KMS-11 (cell line): Measurements from ENCODE around the gene TSGA10IP.

ENCODE experiments used
- H2AFZ ChIP-seq: fragments of 200-600 bp; sonication (generic); 2 replicates; pipeline ENCODE4 v1.6.1; 2016; ENCODE audit warnings: antibody characterized with exemption, mixed run types, low read depth
- H3K27ac ChIP-seq: fragments of 200-600 bp; sonication (generic); 2 replicates; pipeline ENCODE4 v1.6.1; 2016; ENCODE audit warnings: mild to moderate bottlenecking, mixed run types
- H3K27me3 ChIP-seq: fragments of 200-600 bp; sonication (generic); 2 replicates; pipeline ENCODE4 v1.6.1; 2017; ENCODE audit warnings: mild to moderate bottlenecking, low read depth, mixed run types, moderate library complexity; ENCODE audit not compliant: insufficient read depth
- H3K36me3 ChIP-seq: fragments of 200-600 bp; sonication (generic); 2 replicates; pipeline ENCODE4 v1.6.1; 2017; ENCODE audit warnings: mild to moderate bottlenecking, mixed run types; ENCODE audit not compliant: insufficient read depth
- H3K4me1 ChIP-seq: fragments of 200-600 bp; sonication (generic); 2 replicates; pipeline ENCODE4 v1.6.1; 2016; ENCODE audit warnings: mild to moderate bottlenecking, low read depth, mixed run types; ENCODE audit not compliant: poor library complexity, severe bottlenecking
- H3K4me2 ChIP-seq: fragments of 200-600 bp; sonication (generic); 2 replicates; pipeline ENCODE4 v1.7.0; 2016; ENCODE audit warnings: mild to moderate bottlenecking, mixed run types
- H3K4me3 ChIP-seq: fragments of 200-600 bp; sonication (generic); IDR thresholded peaks from 2 replicates; pipeline ENCODE4 v1.6.1; 2017; ENCODE audit warnings: low read depth, low read length, mixed read lengths; ENCODE audit not compliant: insufficient read depth
- H3K79me2 ChIP-seq: fragments of 200-600 bp; sonication (generic); 2 replicates; pipeline ENCODE4 v1.6.1; 2016; ENCODE audit warnings: low read depth, mixed run types; ENCODE audit not compliant: insufficient read depth
- H3K9ac ChIP-seq: fragments of 200-600 bp; sonication (generic); 2 replicates; pipeline ENCODE4 v1.6.1; 2016; ENCODE audit warnings: mild to moderate bottlenecking, mixed run types
- H4K20me1 ChIP-seq: fragments of 200-600 bp; sonication (generic); 2 replicates; pipeline ENCODE4 v1.6.1; 2016; ENCODE audit warnings: mild to moderate bottlenecking, mixed run types; ENCODE audit not compliant: insufficient read depth
- CTCF ChIP-seq: fragments of 200-600 bp; sonication (generic); conservative IDR thresholded peaks from 2 replicates; pipeline ENCODE4 v1.6.1; 2017; ENCODE audit warnings: low read depth, mild to moderate bottlenecking, antibody characterized with exemption, low read length, moderate library complexity, mixed read lengths

TSGA10IP gene

GRCh38 chr11:66007201-66007634 lies 61.9 kb downstream of the TSGA10IP start:
- no peak overlapping the region for H3K4me3 ChIP-seq
- no peak overlapping the region for H3K9ac ChIP-seq
- H4K20me1 ChIP-seq: no peaks in the 10 kb centered on the region
- H3K27me3 ChIP-seq: no peaks in the 10 kb centered on the region
- no peak overlapping the region for H3K4me2 ChIP-seq
- H3K79me2 ChIP-seq: peaks cover 8% of the 10 kb centered on the region; the same call in 1 of the 2 replicates
- peaks cover 18% of the 10 kb centered on the region for H3K4me1 ChIP-seq
- no peak for TF ChIP-seq CTCF
- H3K27ac ChIP-seq: no peak overlapping the region
- no peak overlapping the region for H2AFZ ChIP-seq
- 0 out of 2 replicates have a peak, but pooled peaks cover 5% of the 10 kb centered on the region for H3K36me3 ChIP-seq

DNA sequence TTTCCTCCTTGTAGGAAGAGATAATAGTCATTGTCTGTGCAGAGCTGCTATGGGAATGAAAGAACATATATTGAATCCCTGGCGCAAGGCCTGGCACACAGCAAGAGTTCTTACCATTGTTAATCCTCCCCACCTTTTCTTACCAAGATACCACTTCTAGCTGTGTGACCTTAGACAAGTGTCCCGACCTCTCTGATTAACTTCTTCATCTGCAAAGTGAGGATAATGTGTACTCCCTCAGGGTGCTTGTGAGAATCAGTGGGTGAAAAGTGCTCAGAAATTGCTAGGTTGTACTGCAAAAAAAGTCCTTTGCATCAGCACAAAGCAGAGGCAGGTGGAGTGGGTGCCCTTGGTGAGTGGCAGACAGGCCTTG lies 62.8 kb downstream of the TSGA10IP start:
- TF ChIP-seq CTCF: no peak
- peaks cover 18% of the 10 kb centered on the region for H3K4me1 ChIP-seq
- H3K79me2 ChIP-seq: peaks cover 4% of the 10 kb centered on the region; the same call in 1 of the 2 replicates
- no peaks in the 10 kb centered on the region for H3K27me3 ChIP-seq
- no peak overlapping the region for H2AFZ ChIP-seq
- no peaks in the 10 kb centered on the region for H4K20me1 ChIP-seq
- H3K27ac ChIP-seq: no peak overlapping the region
- no peak overlapping the region for H3K4me2 ChIP-seq
- no peak overlapping the region for H3K9ac ChIP-seq
- H3K4me3 ChIP-seq: no peak overlapping the region
- 0 out of 2 replicates have a peak, but pooled peaks cover 5% of the 10 kb centered on the region for H3K36me3 ChIP-seq

- Histone ChIP-seq H3K79me2 (no peaks in the 10 kb centered on the region), H3K27ac (no peak overlapping the region), H2AFZ (no peak overlapping the region)
These were observed 63.3 kb downstream of the TSGA10IP start for GRCh38 chr11:66008468-66009101.

More at GRCh38 chr11:66008468-66009101, 63.3 kb downstream of the TSGA10IP start:
- TF ChIP-seq CTCF: no peak
- H4K20me1 ChIP-seq: no peaks in the 10 kb centered on the region
- H3K4me1 ChIP-seq: peaks cover 18% of the 10 kb centered on the region
- H3K27me3 ChIP-seq: no peaks in the 10 kb centered on the region
- H3K36me3 ChIP-seq: 0 out of 2 replicates have a peak, but pooled peaks cover 5% of the 10 kb centered on the region
- H3K9ac ChIP-seq: no peak overlapping the region
- H3K4me3 ChIP-seq: no peak overlapping the region
- H3K4me2 ChIP-seq: no peak overlapping the region
